ENCODE data around the gene SPEM3.

SPEM3 gene

DNA sequence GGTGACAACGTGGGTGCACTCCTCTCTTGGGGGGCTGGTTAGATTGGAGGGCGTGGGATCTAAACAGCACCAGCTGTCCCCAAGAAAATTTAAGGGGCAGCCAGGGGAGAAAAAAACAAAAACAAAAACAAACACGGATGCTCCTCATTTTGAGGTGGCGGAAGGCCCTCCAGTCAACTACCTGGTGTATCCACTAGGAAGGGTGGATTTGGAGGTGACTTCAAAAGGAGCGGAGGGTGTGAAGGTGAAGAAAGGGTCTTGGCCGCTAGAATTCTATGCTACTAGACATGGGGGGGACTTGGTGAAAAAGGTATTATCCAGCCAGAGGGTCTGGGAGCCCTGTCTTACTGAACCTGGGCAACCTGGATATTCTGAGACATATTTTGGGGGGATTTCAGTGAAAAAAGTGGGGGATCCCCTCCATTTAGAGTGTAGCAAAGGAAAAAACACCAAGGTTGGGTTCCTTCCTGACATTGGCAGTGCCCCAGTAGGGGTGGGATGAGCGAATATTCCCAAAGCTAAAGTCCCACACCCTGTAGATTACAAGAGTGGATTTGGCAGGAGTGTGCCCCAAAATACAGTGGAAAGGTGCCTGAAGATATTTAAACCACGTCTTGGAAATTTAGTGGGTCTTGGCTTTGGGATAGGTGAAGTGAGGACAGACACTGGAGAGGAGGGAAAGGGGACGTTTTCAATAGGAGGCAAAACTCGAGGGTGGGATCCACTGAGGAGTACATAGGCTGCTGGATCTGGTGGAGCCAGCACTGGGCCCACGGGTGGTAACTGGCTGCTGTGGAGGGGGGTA lies 10.2 kb downstream of the SPEM3 start:
- H3K27ac ChIP-seq (replicated peaks): no peak overlapping the region
- H3K4me3 ChIP-seq (replicated peaks; ENCODE audit: insufficient read depth, low read length): no peak overlapping the region; the same call in 1 of the 2 replicates
- DNase-seq (ENCODE audit: low read depth in 1 of 2, low spot score in 1 of 2): no peak
- peaks cover 8% of the 10 kb centered on the region for H3K27me3 ChIP-seq (ENCODE audit: insufficient read depth, poor library complexity, severe bottlenecking)
- TF ChIP-seq SPI1 (IDR thresholded peaks at IDR 0.05; ENCODE audit: borderline replicate concordance, low read depth) (no peak), POLR2AphosphoS5 (IDR thresholded peaks at IDR 0.05; ENCODE audit: low read depth) (no peak)
- TF ChIP-seq, protein P1, sequence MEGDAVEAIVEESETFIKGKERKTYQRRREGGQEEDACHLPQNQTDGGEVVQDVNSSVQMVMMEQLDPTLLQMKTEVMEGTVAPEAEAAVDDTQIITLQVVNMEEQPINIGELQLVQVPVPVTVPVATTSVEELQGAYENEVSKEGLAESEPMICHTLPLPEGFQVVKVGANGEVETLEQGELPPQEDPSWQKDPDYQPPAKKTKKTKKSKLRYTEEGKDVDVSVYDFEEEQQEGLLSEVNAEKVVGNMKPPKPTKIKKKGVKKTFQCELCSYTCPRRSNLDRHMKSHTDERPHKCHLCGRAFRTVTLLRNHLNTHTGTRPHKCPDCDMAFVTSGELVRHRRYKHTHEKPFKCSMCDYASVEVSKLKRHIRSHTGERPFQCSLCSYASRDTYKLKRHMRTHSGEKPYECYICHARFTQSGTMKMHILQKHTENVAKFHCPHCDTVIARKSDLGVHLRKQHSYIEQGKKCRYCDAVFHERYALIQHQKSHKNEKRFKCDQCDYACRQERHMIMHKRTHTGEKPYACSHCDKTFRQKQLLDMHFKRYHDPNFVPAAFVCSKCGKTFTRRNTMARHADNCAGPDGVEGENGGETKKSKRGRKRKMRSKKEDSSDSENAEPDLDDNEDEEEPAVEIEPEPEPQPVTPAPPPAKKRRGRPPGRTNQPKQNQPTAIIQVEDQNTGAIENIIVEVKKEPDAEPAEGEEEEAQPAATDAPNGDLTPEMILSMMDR (IDR thresholded peaks at IDR 0.05; ENCODE audit: insufficient read depth, low read length): no peak

DNA sequence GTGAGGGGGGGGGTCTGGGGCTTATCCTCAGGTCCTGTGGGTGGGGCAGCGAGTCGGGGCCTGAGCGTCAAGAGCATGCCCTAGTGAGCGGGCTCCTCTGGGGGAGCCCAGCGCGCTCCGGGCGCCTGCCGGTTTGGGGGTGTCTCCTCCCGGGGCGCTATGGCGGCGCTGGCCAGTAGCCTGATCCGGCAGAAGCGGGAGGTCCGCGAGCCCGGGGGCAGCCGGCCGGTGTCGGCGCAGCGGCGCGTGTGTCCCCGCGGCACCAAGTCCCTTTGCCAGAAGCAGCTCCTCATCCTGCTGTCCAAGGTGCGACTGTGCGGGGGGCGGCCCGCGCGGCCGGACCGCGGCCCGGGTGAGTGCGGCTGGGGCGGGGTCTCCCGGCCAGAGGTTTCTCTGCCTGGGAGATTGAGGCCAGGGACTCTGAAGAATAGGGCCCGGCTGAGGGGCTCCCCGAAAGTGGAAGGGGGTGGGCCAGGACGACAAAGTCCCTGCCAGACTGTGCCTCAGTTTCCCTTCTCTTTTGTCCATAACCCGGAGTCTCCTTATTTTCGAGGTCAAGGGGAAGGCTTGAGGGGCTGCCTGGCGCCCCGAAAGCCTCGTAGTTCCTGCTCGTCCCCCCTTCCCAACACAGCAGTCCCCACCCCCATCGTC lies 10.9 kb downstream of the SPEM3 start, which contains the start of gene FGF11:
TSS of gene FGF11 (plus strand) at position 51 of the 651 bp plus-strand sequence. CDS start at position 160, 109 bp downstream.
- no peak within 1 kb of the TSS for H3K27ac ChIP-seq (replicated peaks)
- TF ChIP-seq, protein P2, sequence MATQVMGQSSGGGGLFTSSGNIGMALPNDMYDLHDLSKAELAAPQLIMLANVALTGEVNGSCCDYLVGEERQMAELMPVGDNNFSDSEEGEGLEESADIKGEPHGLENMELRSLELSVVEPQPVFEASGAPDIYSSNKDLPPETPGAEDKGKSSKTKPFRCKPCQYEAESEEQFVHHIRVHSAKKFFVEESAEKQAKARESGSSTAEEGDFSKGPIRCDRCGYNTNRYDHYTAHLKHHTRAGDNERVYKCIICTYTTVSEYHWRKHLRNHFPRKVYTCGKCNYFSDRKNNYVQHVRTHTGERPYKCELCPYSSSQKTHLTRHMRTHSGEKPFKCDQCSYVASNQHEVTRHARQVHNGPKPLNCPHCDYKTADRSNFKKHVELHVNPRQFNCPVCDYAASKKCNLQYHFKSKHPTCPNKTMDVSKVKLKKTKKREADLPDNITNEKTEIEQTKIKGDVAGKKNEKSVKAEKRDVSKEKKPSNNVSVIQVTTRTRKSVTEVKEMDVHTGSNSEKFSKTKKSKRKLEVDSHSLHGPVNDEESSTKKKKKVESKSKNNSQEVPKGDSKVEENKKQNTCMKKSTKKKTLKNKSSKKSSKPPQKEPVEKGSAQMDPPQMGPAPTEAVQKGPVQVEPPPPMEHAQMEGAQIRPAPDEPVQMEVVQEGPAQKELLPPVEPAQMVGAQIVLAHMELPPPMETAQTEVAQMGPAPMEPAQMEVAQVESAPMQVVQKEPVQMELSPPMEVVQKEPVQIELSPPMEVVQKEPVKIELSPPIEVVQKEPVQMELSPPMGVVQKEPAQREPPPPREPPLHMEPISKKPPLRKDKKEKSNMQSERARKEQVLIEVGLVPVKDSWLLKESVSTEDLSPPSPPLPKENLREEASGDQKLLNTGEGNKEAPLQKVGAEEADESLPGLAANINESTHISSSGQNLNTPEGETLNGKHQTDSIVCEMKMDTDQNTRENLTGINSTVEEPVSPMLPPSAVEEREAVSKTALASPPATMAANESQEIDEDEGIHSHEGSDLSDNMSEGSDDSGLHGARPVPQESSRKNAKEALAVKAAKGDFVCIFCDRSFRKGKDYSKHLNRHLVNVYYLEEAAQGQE (IDR thresholded peaks at IDR 0.05; ENCODE audit: insufficient replicate concordance, low read depth): no peak
- no peak for TF ChIP-seq SPI1 (IDR thresholded peaks at IDR 0.05; ENCODE audit: borderline replicate concordance, low read depth)
- TF ChIP-seq POLR2AphosphoS5 (IDR thresholded peaks at IDR 0.05; ENCODE audit: low read depth): no peak
- TF ChIP-seq GABPA (IDR thresholded peaks at IDR 0.05; ENCODE audit: low read depth): no peak
- TF ChIP-seq, protein P1 (IDR thresholded peaks at IDR 0.05; ENCODE audit: insufficient read depth, low read length): no peak
- peak within 1 kb of the TSS; percentile 17 for H3K4me3 ChIP-seq (replicated peaks; ENCODE audit: insufficient read depth, low read length)
- peaks cover 8% of the 10 kb centered on the region for H3K27me3 ChIP-seq (ENCODE audit: insufficient read depth, poor library complexity, severe bottlenecking)
- DNase-seq (ENCODE audit: low read depth in 1 of 2, low spot score in 1 of 2): no peak

DNA sequence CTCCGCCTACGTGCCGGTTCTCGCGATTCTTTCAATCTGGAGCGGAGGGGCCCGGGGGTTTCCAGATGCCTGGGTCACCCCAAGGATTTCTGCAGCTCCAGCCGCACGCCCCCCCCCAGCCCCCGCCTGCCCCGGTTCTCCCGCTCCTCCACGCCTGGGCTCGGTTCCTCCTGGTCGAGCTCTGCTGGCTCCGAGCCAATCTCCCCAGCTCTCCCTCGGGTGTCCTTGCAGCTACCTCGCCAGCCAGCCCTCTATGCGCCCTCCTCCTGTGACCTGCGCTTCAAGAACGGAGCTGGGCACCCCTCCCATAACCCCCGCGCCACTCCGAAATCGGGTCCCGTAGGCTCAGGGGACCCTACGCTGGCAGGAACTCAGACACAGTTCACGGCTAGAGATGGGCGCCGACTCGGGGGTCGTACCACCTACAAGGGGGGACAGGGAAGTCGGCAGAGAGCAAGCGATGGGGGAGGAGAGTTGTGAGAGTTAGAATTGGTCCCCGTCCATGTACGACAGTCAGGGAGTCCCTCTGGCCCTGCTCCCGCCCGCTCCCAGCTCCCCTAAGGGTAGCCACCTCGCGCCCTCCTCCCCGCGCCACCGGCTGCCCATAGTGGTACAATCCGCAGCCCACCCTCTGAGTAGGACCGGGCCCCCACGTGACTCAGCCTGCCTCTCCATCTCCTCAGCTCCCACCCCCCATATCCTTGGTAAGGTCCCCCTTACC lies 11.6 kb downstream of the SPEM3 start:
- peak overlapping the region; percentile 16 for H3K4me3 ChIP-seq (replicated peaks; ENCODE audit: insufficient read depth, low read length)
- no peak overlapping the region for H3K27ac ChIP-seq (replicated peaks)
- peak in 1 of 2 experiments; percentile 46 for DNase-seq (ENCODE audit: low read depth in 1 of 2, low spot score in 1 of 2)
- TF ChIP-seq SPI1 (IDR thresholded peaks at IDR 0.05; ENCODE audit: borderline replicate concordance, low read depth) (no peak), POLR2AphosphoS5 (IDR thresholded peaks at IDR 0.05; ENCODE audit: low read depth) (no peak), GABPA (IDR thresholded peaks at IDR 0.05; ENCODE audit: low read depth) (no peak)
- TF ChIP-seq, protein P2 (IDR thresholded peaks at IDR 0.05; ENCODE audit: insufficient replicate concordance, low read depth): no peak
- TF ChIP-seq, protein P1 (IDR thresholded peaks at IDR 0.05; ENCODE audit: insufficient read depth, low read length): no peak
- H3K27me3 ChIP-seq (ENCODE audit: insufficient read depth, poor library complexity, severe bottlenecking): peaks cover 8% of the 10 kb centered on the region
